ENCODE measurements around the gene MTUS2.

Gene MTUS2

GRCh38 chr13:29101905-29102304 is 281.8 kb downstream of the MTUS2 start:
- DNase-seq = no peak
- H3K4me1 ChIP-seq (ENCODE audit: low read length) = no peaks in the 10 kb centered on the region
- H3F3A ChIP-seq (ENCODE audit: insufficient read depth, low read length) = no peaks in the 10 kb centered on the region
- no peak overlapping the region for H2AFZ ChIP-seq (ENCODE audit: low read length)
- no peaks in the 10 kb centered on the region for H4K20me1 ChIP-seq (ENCODE audit: insufficient read depth, low read length)
- no peak overlapping the region for H3K4me3 ChIP-seq (ENCODE audit: low read length)
- no peak for TF ChIP-seq EZH2phosphoT487 (IDR thresholded peaks at IDR 0.05; ENCODE audit: low read length)
- TF ChIP-seq EZH2 (optimal IDR thresholded peaks at IDR 0.05; ENCODE audit: low read depth, low read length) = no peak
- no peak for TF ChIP-seq CTCF (IDR thresholded peaks at IDR 0.05; ENCODE audit: low read length)
- H3K9me2 ChIP-seq (replicated peaks; ENCODE audit: insufficient read depth, low read length) = no peaks in the 10 kb centered on the region
- no peak overlapping the region for H3K4me2 ChIP-seq (ENCODE audit: low read depth, low read length)
- H3K79me2 ChIP-seq (ENCODE audit: low read length) = no peaks in the 10 kb centered on the region
- no peak overlapping the region for H3K27ac ChIP-seq (ENCODE audit: low read length)
- H3K27me3 ChIP-seq (replicated peaks; ENCODE audit: insufficient read depth, low read length) = no peaks in the 10 kb centered on the region
- H3K9ac ChIP-seq (ENCODE audit: low read length) = no peak overlapping the region
- no peaks in the 10 kb centered on the region for H3K36me3 ChIP-seq (replicated peaks; ENCODE audit: insufficient read depth, low read length)
- no peaks in the 10 kb centered on the region for H3K9me3 ChIP-seq (replicated peaks; ENCODE audit: insufficient read depth, low read length)

- H2AFZ ChIP-seq (ENCODE audit: low read length) = no peak overlapping the region
- H3K4me1 ChIP-seq (ENCODE audit: low read length) = no peaks in the 10 kb centered on the region
- H3K9me3 ChIP-seq (replicated peaks; ENCODE audit: insufficient read depth, low read length) = no peaks in the 10 kb centered on the region
- no peaks in the 10 kb centered on the region for H3K36me3 ChIP-seq (replicated peaks; ENCODE audit: insufficient read depth, low read length)
- no peak for TF ChIP-seq CTCF (IDR thresholded peaks at IDR 0.05; ENCODE audit: low read length)
- TF ChIP-seq EZH2phosphoT487 (IDR thresholded peaks at IDR 0.05; ENCODE audit: low read length) = no peak
- no peak for TF ChIP-seq EZH2 (optimal IDR thresholded peaks at IDR 0.05; ENCODE audit: low read depth, low read length)
- no peaks in the 10 kb centered on the region for H3K27me3 ChIP-seq (replicated peaks; ENCODE audit: insufficient read depth, low read length)
- H3K9me2 ChIP-seq (replicated peaks; ENCODE audit: insufficient read depth, low read length) = no peaks in the 10 kb centered on the region
- DNase-seq = no peak
- H3K4me2 ChIP-seq (ENCODE audit: low read depth, low read length) = no peak overlapping the region
- no peak overlapping the region for H3K4me3 ChIP-seq (ENCODE audit: low read length)
- H3K9ac ChIP-seq (ENCODE audit: low read length) = no peak overlapping the region
- no peaks in the 10 kb centered on the region for H3K79me2 ChIP-seq (ENCODE audit: low read length)
- H3K27ac ChIP-seq (ENCODE audit: low read length) = no peak overlapping the region
- no peaks in the 10 kb centered on the region for H3F3A ChIP-seq (ENCODE audit: insufficient read depth, low read length)
- no peaks in the 10 kb centered on the region for H4K20me1 ChIP-seq (ENCODE audit: insufficient read depth, low read length)
These were observed 283.1 kb downstream of the MTUS2 start for GRCh38 chr13:29103065-29103800.

GRCh38 chr13:29104461-29104860 is 284.3 kb downstream of the MTUS2 start:
- H3K4me1 ChIP-seq (ENCODE audit: low read length) = no peaks in the 10 kb centered on the region
- H3K9me3 ChIP-seq (replicated peaks; ENCODE audit: insufficient read depth, low read length) = no peaks in the 10 kb centered on the region
- TF ChIP-seq CTCF (IDR thresholded peaks at IDR 0.05; ENCODE audit: low read length) (no peak), EZH2 (optimal IDR thresholded peaks at IDR 0.05; ENCODE audit: low read depth, low read length) (no peak), EZH2phosphoT487 (IDR thresholded peaks at IDR 0.05; ENCODE audit: low read length) (no peak)
- no peak overlapping the region for H3K4me2 ChIP-seq (ENCODE audit: low read depth, low read length)
- H3K9me2 ChIP-seq (replicated peaks; ENCODE audit: insufficient read depth, low read length) = no peaks in the 10 kb centered on the region
- H4K20me1 ChIP-seq (ENCODE audit: insufficient read depth, low read length) = no peaks in the 10 kb centered on the region
- no peaks in the 10 kb centered on the region for H3F3A ChIP-seq (ENCODE audit: insufficient read depth, low read length)
- H3K79me2 ChIP-seq (ENCODE audit: low read length) = no peaks in the 10 kb centered on the region
- H3K27ac ChIP-seq (ENCODE audit: low read length) = no peak overlapping the region
- no peak for DNase-seq
- no peaks in the 10 kb centered on the region for H3K36me3 ChIP-seq (replicated peaks; ENCODE audit: insufficient read depth, low read length)
- H3K27me3 ChIP-seq (replicated peaks; ENCODE audit: insufficient read depth, low read length) = no peaks in the 10 kb centered on the region
- H3K4me3 ChIP-seq (ENCODE audit: low read length) = no peak overlapping the region
- no peak overlapping the region for H3K9ac ChIP-seq (ENCODE audit: low read length)
- H2AFZ ChIP-seq (ENCODE audit: low read length) = no peak overlapping the region

All from MM.1S (cell line).